Hepatocyte (in vitro differentiated cells): ENCODE measurements around the gene EXOC6B.

Experiments
- CTCF ChIP-seq: fragments of 200-600 bp; sonication (generic); IDR thresholded peaks from 2 replicates; pipeline ENCODE4 v1.5.1; 2016; ENCODE audit warnings: antibody characterized with exemption, mild to moderate bottlenecking; ENCODE audit not compliant: poor library complexity
- EZH2 ChIP-seq: fragments of 200-600 bp; sonication (generic); IDR thresholded peaks from 2 replicates; pipeline ENCODE4 v1.6.1; 2016; ENCODE audit warnings: antibody characterized with exemption, mild to moderate bottlenecking, borderline replicate concordance

- TF ChIP-seq CTCF (no peak), EZH2 (no peak)
Measured at GRCh38 chr2:72142570-72143440, 683.0 kb downstream of the EXOC6B start.
